Measurements from ENCODE around the gene UNC5B.

UNC5B gene

GRCh38 chr10:71239946-71240795, 27.8 kb downstream of the UNC5B start:
- no peak for DNase-seq

DNA sequence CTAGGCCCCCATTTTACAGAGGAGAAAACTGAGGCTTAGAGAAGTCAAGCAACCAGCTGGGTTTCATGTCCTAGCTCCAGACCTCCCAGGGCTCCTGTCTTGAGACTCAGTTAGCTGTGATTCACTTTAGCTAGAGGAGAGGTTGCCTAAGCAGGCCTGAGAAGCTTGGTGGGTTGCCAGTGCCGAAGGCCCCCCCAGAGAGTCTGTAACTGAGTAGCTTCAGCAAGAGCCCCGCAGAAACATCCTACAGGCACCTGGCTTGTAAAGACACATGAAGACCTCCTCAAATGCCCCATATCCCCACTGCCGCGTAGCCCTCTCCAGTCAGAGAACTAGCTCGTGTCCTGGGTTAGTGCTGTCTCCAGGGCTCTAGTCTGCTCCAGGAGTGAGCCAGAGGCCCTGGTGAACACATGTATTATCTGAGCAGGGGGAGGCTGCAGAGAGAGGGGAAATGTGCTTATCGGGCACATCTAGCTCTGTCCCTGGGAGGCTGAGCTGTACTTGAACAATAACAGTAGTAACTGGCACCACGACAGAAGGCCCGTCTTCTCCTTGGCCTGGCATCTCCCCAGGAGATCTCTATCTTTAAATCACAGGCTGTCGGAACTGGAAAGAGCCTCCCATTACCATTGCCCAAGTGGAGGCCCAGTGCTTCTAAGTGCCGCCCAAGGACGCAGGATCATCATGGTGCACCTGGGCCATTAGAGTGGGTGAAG, 28.9 kb downstream of the UNC5B start:
- no peak for DNase-seq

DNA sequence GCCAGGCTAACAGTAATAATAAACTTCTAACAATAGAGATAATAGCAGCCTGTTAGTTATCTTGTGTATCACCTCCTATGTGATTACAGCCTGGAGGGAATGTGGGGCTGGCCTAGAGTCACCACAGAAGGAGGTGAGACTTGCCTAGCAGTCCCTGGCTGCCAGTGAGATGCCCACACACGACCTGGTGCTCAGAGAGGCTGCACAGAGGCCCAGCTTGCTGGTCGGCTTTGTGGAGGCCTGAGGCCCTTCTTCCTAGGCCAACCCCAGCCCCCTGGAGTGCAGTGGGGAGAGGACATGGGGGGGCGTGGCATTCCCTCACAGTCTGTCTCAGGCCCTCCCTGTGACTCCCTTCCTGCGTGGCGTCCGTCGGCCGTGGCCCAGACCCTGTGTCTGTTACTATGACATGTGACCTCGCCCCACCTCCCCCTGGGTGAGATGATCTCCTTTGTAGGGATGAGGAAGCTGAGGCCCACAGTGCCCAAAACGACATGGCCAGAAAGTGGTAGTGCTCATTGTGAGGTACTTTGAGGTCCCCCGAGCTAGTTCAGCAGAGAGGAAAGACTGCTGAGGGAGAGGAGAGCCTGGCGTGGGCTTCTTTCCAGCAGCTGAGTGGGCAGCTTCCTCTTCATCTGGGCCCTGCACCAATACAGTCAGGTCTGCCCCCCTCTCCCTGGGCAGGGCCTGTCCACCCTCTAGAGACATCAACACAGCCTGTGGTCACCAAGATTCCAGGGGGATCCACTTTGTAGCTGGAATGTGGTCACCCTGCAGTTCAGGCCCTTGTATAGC, 29.7 kb downstream of the UNC5B start:
- DNase-seq, result no peak

- no peak for DNase-seq
Measured at GRCh38 chr10:71242622-71243009, 30.2 kb downstream of the UNC5B start.

GRCh38 chr10:71243756-71244395, 31.5 kb downstream of the UNC5B start:
- DNase-seq, result no peak

DNA sequence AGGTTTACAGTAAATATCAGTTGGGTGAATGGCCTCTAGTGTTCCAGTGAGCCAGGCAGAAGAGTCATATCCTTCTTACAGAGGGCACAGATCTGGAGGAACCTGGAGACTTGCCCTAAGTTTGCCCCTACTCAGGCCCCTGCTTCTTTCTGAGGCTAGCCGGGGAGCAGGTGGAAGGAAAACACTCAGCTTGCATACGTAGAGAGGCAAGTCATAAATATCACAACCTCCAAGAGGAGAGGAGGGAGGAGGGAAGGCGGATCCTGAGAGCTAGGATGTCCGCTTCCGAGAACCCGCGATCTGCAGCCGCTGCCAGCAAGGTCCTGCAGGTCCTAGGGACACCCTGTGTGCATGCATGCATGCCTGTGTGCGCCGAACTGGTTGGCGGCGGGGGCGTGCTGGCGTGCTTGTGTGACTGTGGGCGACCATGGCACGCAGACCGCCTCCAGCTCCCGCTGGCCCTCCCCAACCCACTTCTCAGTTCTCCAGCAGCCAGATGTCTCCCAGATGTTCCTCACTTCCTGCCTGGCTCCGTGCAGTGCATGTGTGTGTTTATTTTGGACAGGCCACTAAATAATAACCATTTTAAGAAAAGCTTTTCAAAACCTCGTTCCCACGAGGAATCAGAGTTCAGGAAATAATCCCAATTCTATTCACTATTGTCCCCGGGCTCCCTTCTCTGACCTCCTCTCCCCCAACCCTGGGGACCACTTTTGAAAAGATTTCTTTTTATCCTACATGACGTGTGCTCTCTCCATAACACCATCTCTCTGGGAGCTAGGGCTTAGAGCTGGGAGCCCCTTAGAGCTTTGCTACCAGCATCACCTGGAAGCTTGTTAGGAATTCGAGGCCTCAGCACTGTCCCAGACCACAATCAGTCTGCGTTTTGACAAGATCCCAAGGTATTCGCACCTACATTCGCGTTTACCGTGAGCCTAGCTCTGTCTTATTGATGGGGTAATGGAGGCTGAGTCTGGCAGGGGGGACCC, 32.4 kb downstream of the UNC5B start:
- DNase-seq, result no peak

DNA sequence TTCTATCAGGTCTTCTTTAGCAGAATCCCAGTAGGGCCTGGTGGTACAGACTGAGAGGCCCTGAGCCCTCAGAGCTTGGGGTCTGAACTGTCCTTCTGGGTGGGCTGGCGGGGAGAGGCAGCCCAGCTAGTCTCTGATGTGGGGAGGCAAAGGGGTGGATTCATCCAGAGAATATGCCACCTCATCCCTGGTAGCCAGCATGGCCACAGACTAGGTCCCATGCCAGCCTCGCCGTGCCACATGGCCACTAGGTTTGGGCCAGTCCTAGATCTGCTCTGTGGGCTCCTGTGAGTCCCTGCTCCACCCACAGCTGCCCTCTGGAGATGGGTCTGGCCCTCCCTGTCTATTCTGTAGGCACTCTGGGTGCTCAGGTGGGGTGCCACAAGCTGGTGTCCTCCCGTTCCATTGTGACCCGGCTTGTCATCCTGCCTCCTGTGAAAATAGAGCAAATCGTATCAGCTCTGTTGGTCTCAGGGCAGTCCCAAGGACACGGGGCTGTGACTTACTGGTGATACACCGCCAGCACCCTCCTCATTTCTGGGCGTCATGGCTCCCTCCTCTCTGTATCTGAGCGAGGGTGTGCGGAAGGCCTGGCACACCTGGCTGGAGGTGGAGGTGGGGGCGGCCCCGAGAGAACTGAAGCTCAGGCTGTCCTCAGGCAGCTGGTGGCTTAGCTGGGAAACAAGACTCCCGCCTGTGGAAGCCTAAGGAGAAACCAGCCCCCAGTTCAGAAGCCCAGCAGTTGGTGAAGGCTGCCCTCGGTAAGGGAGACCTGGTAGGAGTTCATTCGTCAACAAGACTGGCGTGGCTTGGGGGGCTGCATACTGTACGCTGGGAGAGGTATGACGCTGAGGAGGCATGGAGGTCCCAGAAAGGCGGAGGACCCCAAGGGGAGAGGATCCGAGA, 33.3 kb downstream of the UNC5B start:
- no peak for DNase-seq

DNA sequence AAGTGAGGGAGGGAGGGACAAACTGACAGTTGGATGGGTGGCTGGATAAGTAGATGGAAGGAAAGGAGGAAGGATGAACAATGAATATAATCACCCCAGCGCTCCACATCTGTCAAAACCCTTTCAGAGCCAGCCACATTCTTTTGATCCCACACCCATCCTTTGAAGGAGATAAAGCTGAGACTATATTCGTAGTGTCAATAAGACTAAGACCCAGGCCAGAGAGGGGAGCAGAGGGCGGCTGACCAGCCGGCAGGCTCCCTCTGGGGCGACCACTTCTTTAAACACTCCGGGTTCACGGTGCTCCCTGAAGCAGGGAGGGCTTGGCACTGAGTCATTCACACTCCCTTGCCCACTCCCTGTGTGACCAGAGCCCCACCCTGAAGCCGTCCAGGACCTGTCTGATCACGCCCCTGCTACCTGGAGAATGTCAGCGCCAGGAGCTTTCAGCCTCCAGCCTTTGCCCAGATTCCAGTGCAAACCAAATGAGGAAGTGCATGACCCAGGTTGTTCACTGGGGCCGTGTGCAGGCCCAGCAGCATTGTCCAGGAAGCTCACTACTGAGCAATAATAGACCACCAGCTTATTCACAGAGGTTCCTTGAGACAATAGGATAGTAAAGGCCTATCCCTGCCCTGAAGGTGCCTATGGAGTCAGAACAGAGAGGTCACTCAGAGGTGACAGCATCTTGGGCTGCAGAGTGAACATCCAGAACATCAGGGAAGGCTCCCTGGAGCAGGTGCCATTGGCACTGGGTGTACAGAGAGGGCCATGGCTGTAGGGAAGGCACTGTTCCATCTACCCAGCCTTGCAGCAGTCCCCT, 34.4 kb downstream of the UNC5B start:
- no peak for DNase-seq

DNA sequence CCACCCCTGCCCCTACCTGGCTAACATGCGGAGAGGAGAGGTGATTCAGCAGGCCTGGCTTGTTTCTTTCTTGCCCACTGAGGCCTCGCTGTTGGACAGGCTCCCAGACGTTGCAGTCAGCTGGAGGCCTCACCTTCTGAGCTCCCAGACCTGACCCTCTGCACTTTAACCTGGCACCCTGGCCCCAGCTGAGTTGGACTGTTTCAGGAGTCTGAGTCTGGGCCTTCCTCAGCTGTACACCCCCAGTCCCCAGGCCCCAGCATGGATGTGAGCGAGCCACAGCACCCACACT, 35.0 kb downstream of the UNC5B start:
- no peak for DNase-seq

- DNase-seq, result no peak
Measured at GRCh38 chr10:71247804-71248203, 35.4 kb downstream of the UNC5B start.

GRCh38 chr10:71248210-71248609, 35.8 kb downstream of the UNC5B start:
- no peak for DNase-seq

DNA sequence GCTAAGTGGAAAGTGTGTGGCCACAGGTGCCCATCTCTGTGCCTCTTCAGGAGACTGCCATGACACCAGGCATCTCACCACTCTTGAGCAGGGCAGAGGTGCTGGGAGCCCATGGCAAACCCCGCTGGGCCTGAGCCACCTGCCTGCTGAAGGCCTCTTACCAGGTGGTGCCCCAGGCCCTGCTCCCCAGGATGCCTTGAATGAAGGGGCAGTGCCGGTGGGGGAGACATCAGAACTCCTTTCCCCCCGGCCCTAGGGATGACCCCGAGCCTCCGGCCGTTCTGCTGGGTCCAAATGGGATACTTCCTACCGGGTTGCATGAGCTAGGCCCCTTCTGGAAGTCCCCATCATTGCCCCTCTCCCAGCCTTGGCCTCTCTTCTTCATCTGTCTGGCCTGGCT, 37.6 kb downstream of the UNC5B start:
- DNase-seq, result no peak

DNA sequence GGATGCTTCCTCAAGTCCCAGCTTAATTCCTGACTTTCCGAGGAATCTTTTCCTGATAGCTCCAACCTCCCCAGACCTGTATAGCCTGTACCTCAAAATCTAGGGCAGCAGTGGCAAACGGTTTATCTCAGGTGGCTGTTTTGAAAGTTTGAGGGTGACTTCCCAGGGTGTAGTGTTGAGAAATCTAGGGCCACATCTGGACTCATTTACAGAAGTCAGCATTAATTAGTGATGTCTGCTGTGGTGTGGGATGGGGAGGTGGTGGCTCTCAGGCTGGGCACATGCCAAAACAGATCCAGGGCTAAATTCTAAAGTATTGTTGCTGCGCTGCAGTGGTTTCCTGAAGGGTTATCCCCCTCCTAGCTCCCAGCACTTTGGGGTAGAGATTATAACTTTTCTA, 38.0 kb downstream of the UNC5B start:
- DNase-seq, result no peak

DNA sequence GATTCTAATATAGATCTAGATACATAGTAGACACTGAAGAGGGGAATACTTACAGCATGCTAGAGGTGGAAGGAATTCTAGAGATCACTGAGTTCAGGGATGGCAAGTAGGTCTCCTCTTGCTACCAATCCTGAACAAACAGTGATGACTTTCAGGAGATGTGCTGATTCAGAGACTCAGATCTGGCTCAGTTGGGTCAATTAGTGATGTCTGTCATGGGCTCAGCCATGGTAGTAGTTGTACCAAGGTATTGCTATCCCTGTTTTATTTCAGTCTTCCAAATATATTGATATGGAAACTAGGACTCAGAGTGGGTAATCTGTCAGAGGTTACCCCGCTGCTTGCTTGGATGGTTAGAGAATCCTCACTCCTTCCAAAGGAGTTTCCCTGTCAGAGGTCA, 38.5 kb downstream of the UNC5B start:
- no peak for DNase-seq

DNA sequence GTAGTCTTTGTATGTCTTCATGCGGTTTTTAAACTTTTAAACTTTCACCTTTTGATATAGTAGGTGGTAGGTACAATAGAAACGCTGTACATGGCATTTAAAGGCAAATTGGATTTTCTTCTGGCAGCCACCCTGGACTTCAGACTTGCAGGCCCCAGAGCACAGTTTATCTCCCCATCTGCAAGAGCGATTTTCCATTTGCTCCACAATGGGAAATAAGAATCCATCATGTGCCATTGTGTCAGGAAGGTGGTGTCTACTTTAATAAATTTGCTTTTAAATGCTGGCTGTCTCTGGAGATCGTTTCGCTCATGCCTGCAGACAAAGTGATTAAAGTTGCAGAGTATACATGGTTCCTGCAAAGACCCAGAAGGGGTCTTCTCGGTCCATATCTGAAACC, 38.9 kb downstream of the UNC5B start:
- DNase-seq, result no peak

DNA sequence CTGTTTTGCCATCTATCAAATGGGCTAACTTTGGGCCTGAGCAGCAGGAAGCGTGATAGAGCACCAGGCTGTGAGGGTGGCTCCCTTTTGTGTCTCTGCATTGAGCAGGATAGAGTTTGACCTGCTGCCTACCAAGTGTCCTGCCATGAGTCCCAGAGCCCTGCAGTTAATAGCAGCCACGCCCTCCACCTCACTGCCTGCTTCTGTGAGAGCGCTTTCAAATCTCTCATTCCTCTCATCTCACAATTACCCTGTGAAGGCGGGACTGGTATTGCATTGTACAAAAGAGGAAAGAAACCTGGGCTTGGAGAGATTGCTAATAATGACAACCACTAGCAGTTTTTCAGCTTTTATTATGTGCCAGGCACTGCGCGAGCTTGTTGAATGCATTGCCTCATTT, 39.9 kb downstream of the UNC5B start:
- no peak for DNase-seq

- DNase-seq, result no peak
Measured at GRCh38 chr10:71253981-71254818, 41.8 kb downstream of the UNC5B start.

- DNase-seq, result no peak
Measured at GRCh38 chr10:71254834-71255549, 42.6 kb downstream of the UNC5B start.

DNA sequence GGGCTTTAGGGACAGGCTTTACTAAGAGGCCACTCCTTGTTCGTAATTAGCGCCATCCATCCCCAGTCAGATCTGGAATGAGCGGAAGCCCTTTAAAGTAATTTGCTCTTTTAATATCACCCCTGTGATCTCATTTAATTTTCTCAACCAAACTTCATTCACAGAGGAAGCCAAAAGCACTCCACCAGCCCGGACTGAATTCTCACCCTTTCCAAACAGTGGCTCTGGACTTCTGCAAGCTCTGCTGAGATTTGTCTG, 43.1 kb downstream of the UNC5B start:
- no peak for DNase-seq
